ENCODE data around the gene ITGAE.
A peak's percentile ranks its signal among the peaks of the same experiment; 100 is the strongest.
"Not testable (repeated sequence)": the region's sequence is repeated elsewhere in the genome, so short reads cannot be mapped to it uniquely, and the experiment has no call there.

The ITGAE gene

GRCh38 chr17:3800362-3801271, at the start of gene ITGAE:
ITGAE (minus strand) TSS chr17:3801188; CDS start chr17:3801144, 44 bp downstream.
- DNase-seq, result no peak

- peak in 1 of 2 experiments; percentile 9 for DNase-seq
These were observed 47.3 kb upstream of the ITGAE start for GRCh38 chr17:3848229-3848835.

- no peak for DNase-seq
These were observed 46.2 kb upstream of the ITGAE start for GRCh38 chr17:3847165-3847670.

- no peak for DNase-seq
These were observed 45.6 kb upstream of the ITGAE start for GRCh38 chr17:3846437-3847164.

GRCh38 chr17:3845621-3846436, 44.8 kb upstream of the ITGAE start, which contains the start of gene NCBP3:
NCBP3 (minus strand) TSS chr17:3846246; CDS start chr17:3846223, 23 bp downstream.
- DNase-seq, result peak; percentile 52 to 57

GRCh38 chr17:3845291-3845620, 44.3 kb upstream of the ITGAE start:
- no peak for DNase-seq

GRCh38 chr17:3844556-3844955, 43.6 kb upstream of the ITGAE start:
- not testable (repeated sequence) for DNase-seq

- peak; percentile 1 to 15 for DNase-seq
These were observed 43.0 kb upstream of the ITGAE start for GRCh38 chr17:3843935-3844516.

GRCh38 chr17:3838206-3838605, 37.2 kb upstream of the ITGAE start:
- DNase-seq, result no peak

- DNase-seq, result no peak
These were observed 35.6 kb upstream of the ITGAE start for GRCh38 chr17:3836551-3836950.

GRCh38 chr17:3835410-3836229, 34.6 kb upstream of the ITGAE start:
- DNase-seq, result no peak

- DNase-seq, result no peak
These were observed 33.8 kb upstream of the ITGAE start for GRCh38 chr17:3834811-3835210.

- no peak for DNase-seq
These were observed 27.9 kb upstream of the ITGAE start for GRCh38 chr17:3828852-3829232.

GRCh38 chr17:3828151-3828851, 27.3 kb upstream of the ITGAE start:
- no peak for DNase-seq

GRCh38 chr17:3827124-3827773, 26.3 kb upstream of the ITGAE start:
- DNase-seq, result peak in 1 of 2 experiments; percentile 7

- DNase-seq, result no peak
These were observed 25.2 kb upstream of the ITGAE start for GRCh38 chr17:3826191-3826590.

- DNase-seq, result no peak
These were observed 20.1 kb upstream of the ITGAE start for GRCh38 chr17:3821101-3821500.

- DNase-seq, result no peak
These were observed 17.8 kb upstream of the ITGAE start for GRCh38 chr17:3818786-3819185.

- no peak for DNase-seq
These were observed 17.0 kb upstream of the ITGAE start for GRCh38 chr17:3817851-3818605.

All from AML-193 (cell line).